DND-41 (cell line): Measurements from ENCODE around the gene GJA8.

Source experiments
- CTCF ChIP-seq: IDR thresholded peaks from 2 replicates; pipeline ENCODE4 v1.5.1; 2012; ENCODE audit warnings: borderline replicate concordance, low read length, moderate library complexity, mild to moderate bottlenecking; ENCODE audit not compliant: poor library complexity, severe bottlenecking; ENCODE audit errors: extremely low read depth
- EZH2 ChIP-seq: IDR thresholded peaks from 3 replicates; pipeline ENCODE4 v1.6.1; 2012; ENCODE audit warnings: borderline replicate concordance, low read depth, mild to moderate bottlenecking, moderate library complexity, low read length, inconsistent platforms; ENCODE audit not compliant: severe bottlenecking

GRCh38 chr1:147913362-147913942 lies 10.9 kb downstream of the GJA8 start:
- TF ChIP-seq CTCF: no peak
- TF ChIP-seq EZH2: no peak
